ENCODE data around the gene ZNF205.
"Not testable (repeated sequence)": the region's sequence is repeated elsewhere in the genome, so short reads cannot be mapped to it uniquely, and the experiment has no call there.

DNA sequence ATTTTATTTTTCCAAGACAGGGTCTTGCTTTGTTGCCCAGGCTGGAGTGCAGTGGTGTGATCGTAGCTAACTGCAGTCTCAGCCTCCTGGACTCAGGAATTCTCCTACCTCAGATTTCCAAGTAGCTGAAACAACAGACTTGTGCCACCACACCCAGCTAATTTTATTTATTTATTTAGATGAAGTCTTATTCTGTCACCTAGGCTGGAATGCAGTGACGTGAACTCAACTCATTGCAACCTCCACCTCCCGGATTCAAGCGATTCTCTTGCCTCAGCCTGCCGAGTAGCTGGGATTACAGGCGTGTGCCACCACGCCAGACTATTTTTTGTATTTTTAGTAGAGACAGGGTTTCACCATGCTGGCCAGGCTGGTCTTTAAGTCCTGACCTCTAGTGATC lies 56.3 kb downstream of the ZNF205 start:
- TF ChIP-seq EP300 (IDR thresholded peaks at IDR 0.05), result not testable (repeated sequence)
- TF ChIP-seq, protein P1, sequence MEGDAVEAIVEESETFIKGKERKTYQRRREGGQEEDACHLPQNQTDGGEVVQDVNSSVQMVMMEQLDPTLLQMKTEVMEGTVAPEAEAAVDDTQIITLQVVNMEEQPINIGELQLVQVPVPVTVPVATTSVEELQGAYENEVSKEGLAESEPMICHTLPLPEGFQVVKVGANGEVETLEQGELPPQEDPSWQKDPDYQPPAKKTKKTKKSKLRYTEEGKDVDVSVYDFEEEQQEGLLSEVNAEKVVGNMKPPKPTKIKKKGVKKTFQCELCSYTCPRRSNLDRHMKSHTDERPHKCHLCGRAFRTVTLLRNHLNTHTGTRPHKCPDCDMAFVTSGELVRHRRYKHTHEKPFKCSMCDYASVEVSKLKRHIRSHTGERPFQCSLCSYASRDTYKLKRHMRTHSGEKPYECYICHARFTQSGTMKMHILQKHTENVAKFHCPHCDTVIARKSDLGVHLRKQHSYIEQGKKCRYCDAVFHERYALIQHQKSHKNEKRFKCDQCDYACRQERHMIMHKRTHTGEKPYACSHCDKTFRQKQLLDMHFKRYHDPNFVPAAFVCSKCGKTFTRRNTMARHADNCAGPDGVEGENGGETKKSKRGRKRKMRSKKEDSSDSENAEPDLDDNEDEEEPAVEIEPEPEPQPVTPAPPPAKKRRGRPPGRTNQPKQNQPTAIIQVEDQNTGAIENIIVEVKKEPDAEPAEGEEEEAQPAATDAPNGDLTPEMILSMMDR (IDR thresholded peaks at IDR 0.05), result not testable (repeated sequence)
